H1 (cell line): Measurements from ENCODE around the gene IL36B. TPM values are rescaled to one million over a fixed set of nuclear protein-coding genes. Genes with fewer than 3 reads are reported as not detected.

ENCODE experiments used
- CTCF ChIA-PET: fragments of 300-600 bp; sonication (Branson Sonifier 250); formaldehyde crosslinking; loops from one replicate; lab custom pipeline; 2021; ENCODE audit not compliant: partially characterized antibody; lab: Charles Lee
- POLR2A ChIA-PET: fragments of 300-600 bp; sonication (Branson Sonifier 250); formaldehyde crosslinking; loops from one replicate; lab custom pipeline; 2021; ENCODE audit warnings: inconsistent platforms; ENCODE audit not compliant: partially characterized antibody; lab: Charles Lee
- DNase-seq, 2 experiments: peaks; one replicate each; pipeline versions ENCODE4 v3.0.0 to v3.0.0-alpha.2; 2010 to 2022; ENCODE audit warnings: low spot score in 2 of 2, low read depth in 1 of 2, mixed read lengths in 1 of 2
- FAIRE-seq: peaks from 2 replicates; lab custom pipeline; 2011; peaks lifted over from hg19 to GRCh38; lab: Jason Lieb, UNC
- H2AFZ ChIP-seq: 2 replicates; pipeline ENCODE4 v1.8.1; 2012; ENCODE audit warnings: low read length, inconsistent platforms
- H2AK5ac ChIP-seq: 2 replicates; pipeline ENCODE4 v1.6.1; 2013; ENCODE audit warnings: low read depth, low read length
- H2BK120ac ChIP-seq: replicated peaks from 2 replicates; pipeline ENCODE3; 2013; ENCODE audit warnings: low read depth, low read length, inconsistent platforms
- H2BK12ac ChIP-seq: 2 replicates; pipeline ENCODE4 v1.6.1; 2013; ENCODE audit warnings: low read depth, low read length
- H2BK15ac ChIP-seq: 2 replicates; pipeline ENCODE4 v1.6.1; 2013; ENCODE audit warnings: low read length
- H2BK20ac ChIP-seq: 2 replicates; pipeline ENCODE4 v1.6.1; 2013; ENCODE audit warnings: low read length
- H2BK5ac ChIP-seq: 2 replicates; pipeline ENCODE4 v1.6.1; 2013; ENCODE audit warnings: low read depth, low read length
- H3K14ac ChIP-seq: 2 replicates; pipeline ENCODE4 v1.6.1; 2013; ENCODE audit warnings: inconsistent platforms; ENCODE audit not compliant: insufficient read length
- H3K18ac ChIP-seq: 2 replicates; pipeline ENCODE4 v1.6.1; 2013; ENCODE audit warnings: low read length; ENCODE audit errors: extremely low read depth
- H3K23ac ChIP-seq: 2 replicates; pipeline ENCODE4 v1.6.1; 2013; ENCODE audit warnings: inconsistent platforms; ENCODE audit not compliant: insufficient read length
- H3K23me2 ChIP-seq: 2 replicates; pipeline ENCODE4 v1.6.1; 2013; ENCODE audit warnings: low read depth, low read length
- H3K27ac ChIP-seq: 2 replicates; pipeline ENCODE4 v1.6.1; 2011; ENCODE audit warnings: low read depth, low read length, inconsistent platforms
- H3K27me3 ChIP-seq, 4 experiments: replicated peaks in 1 of 4; 1 replicate in 1 of 4; 2 replicates in 3 of 4; pipeline versions ENCODE4 v1.6.1 to v1.8.1; 2011 to 2013; ENCODE audit warnings: low read length in 3 of 4, mild to moderate bottlenecking in 3 of 4, inconsistent platforms in 2 of 4, mixed read lengths in 2 of 4, moderate library complexity in 1 of 4; ENCODE audit not compliant: control insufficient read depth in 3 of 4, insufficient read depth in 3 of 4; ENCODE audit errors: extremely low read depth in 1 of 4
- H3K36me3 ChIP-seq, 4 experiments: 2 replicates each; pipeline versions ENCODE4 v1.6.1 to v1.8.1; 2011 to 2013; ENCODE audit warnings: mild to moderate bottlenecking in 4 of 4, low read length in 3 of 4, moderate library complexity in 2 of 4, control low read depth in 1 of 4, inconsistent platforms in 1 of 4; ENCODE audit not compliant: insufficient read depth in 4 of 4, control insufficient read depth in 2 of 4
- H3K4ac ChIP-seq: replicated peaks from 2 replicates; pipeline ENCODE3; 2013; ENCODE audit warnings: low read length, low read depth, mixed read lengths, inconsistent platforms; ENCODE audit not compliant: insufficient read length
- H3K4me1 ChIP-seq, 4 experiments: replicated peaks in 1 of 4; 1 replicate in 1 of 4; 2 replicates in 3 of 4; pipeline versions ENCODE4 v1.6.1 to v1.8.1; 2011 to 2013; ENCODE audit warnings: low read length in 3 of 4, inconsistent platforms in 2 of 4, mixed read lengths in 1 of 4; ENCODE audit not compliant: insufficient read depth in 4 of 4, control insufficient read depth in 3 of 4
- H3K4me2 ChIP-seq, 2 experiments: 2 replicates each; pipeline versions ENCODE4 v1.6.1 to v1.8.1; 2011 to 2013; ENCODE audit warnings: low read depth in 2 of 2, low read length in 2 of 2, control low read depth in 1 of 2, inconsistent platforms in 1 of 2, mild to moderate bottlenecking in 1 of 2; ENCODE audit not compliant: insufficient read depth in 1 of 2
- H3K4me3 ChIP-seq, 4 experiments: fragments of 200-600, 300-600 bp in 1 of 4; sonication (generic), shearing (Covaris generic), sonication (Bioruptor Twin) in 1 of 4; 2 replicates each; pipeline versions ENCODE4 v1.5.1 to v1.8.1; 2011 to 2016; ENCODE audit warnings: low read length in 4 of 4, low read depth in 3 of 4, control low read depth in 2 of 4, inconsistent platforms in 2 of 4, mild to moderate bottlenecking in 2 of 4, mixed read lengths in 1 of 4, moderate library complexity in 1 of 4; ENCODE audit not compliant: insufficient read depth in 2 of 4; ENCODE audit errors: extremely low read depth in 1 of 4
- H3K56ac ChIP-seq: replicated peaks from 2 replicates; pipeline ENCODE3; 2013; ENCODE audit warnings: low read depth, mild to moderate bottlenecking, mixed read lengths, low read length, inconsistent platforms; ENCODE audit not compliant: insufficient read length
- H3K79me1 ChIP-seq: 2 replicates; pipeline ENCODE4 v1.6.1; 2013; ENCODE audit warnings: low read depth, low read length, control low read depth
- H3K79me2 ChIP-seq, 2 experiments: 2 replicates each; pipeline versions ENCODE4 v1.6.1 to v1.8.1; 2012 to 2013; ENCODE audit warnings: low read length in 2 of 2, mild to moderate bottlenecking in 2 of 2, inconsistent platforms in 1 of 2; ENCODE audit not compliant: insufficient read depth in 2 of 2, control insufficient read depth in 1 of 2
- H3K9ac ChIP-seq, 4 experiments: replicated peaks in 1 of 4; 1 replicate in 1 of 4; 2 replicates in 3 of 4; pipeline versions ENCODE4 v1.6.1 to v1.8.1; 2011 to 2013; ENCODE audit warnings: low read depth in 3 of 4, low read length in 3 of 4, control low read depth in 2 of 4, mild to moderate bottlenecking in 2 of 4, moderate library complexity in 2 of 4, inconsistent platforms in 1 of 4; ENCODE audit errors: extremely low read depth in 1 of 4
- H3K9me3 ChIP-seq, 2 experiments: 2 replicates each; pipeline versions ENCODE4 v1.6.1 to v1.8.1; 2012 to 2013; ENCODE audit warnings: mild to moderate bottlenecking in 2 of 2, moderate library complexity in 2 of 2, control low read depth in 1 of 2, inconsistent platforms in 1 of 2, low read depth in 1 of 2, low read length in 1 of 2, mixed read lengths in 1 of 2; ENCODE audit not compliant: insufficient read depth in 2 of 2
- H4K20me1 ChIP-seq, 2 experiments: replicated peaks in 1 of 2; 2 replicates each; pipeline versions ENCODE3 to v1.8.1; 2011 to 2013; ENCODE audit warnings: inconsistent platforms in 2 of 2, low read length in 2 of 2, mild to moderate bottlenecking in 1 of 2; ENCODE audit not compliant: insufficient read depth in 2 of 2, control insufficient read depth in 1 of 2
- H4K5ac ChIP-seq: 2 replicates; pipeline ENCODE4 v1.6.1; 2013; ENCODE audit warnings: low read length, low read depth, mixed read lengths, inconsistent platforms; ENCODE audit not compliant: insufficient read length
- H4K8ac ChIP-seq: 2 replicates; pipeline ENCODE4 v1.8.0; 2013; ENCODE audit warnings: mild to moderate bottlenecking, moderate library complexity, low read length, inconsistent platforms; ENCODE audit not compliant: insufficient read depth; ENCODE audit errors: extremely low read depth
- H4K91ac ChIP-seq: replicated peaks from 2 replicates; pipeline ENCODE3; 2013; ENCODE audit warnings: low read length, mixed read lengths, inconsistent platforms; ENCODE audit not compliant: insufficient read length
- NANOG ChIP-seq: IDR thresholded peaks from 2 replicates; pipeline ENCODE4 v1.6.1; 2011; ENCODE audit warnings: low read length, low read depth, mild to moderate bottlenecking, inconsistent platforms; ENCODE audit not compliant: insufficient read depth, poor library complexity, severe bottlenecking
- POU5F1 ChIP-seq: IDR thresholded peaks from 2 replicates; pipeline ENCODE4 v1.6.1; 2011; ENCODE audit warnings: low read depth, mild to moderate bottlenecking, low read length, moderate library complexity
- WGBS, 2 experiments: shearing (Covaris generic) in 1 of 2; methylation state at CpG; one replicate each; pipeline versions ENCODE4 v1.1.6 to v1.1.7; 2013 to 2015; ENCODE audit warnings: low lambda C conversion rate in 2 of 2, mixed read lengths in 2 of 2, inconsistent platforms in 1 of 2, low coverage in 1 of 2, missing lambda C conversion rate in 1 of 2; ENCODE audit not compliant: insufficient replicate concordance in 2 of 2, insufficient coverage in 1 of 2, insufficient read length in 1 of 2; ENCODE audit errors: extremely low coverage in 1 of 2, missing lambda C conversion rate in 1 of 2; 5-methylcytosine and 5-hydroxymethylcytosine counted together
- polyA plus RNA-seq, 7 experiments: library from polyadenylated mRNA; depleted of rRNA in 3 of 7; stranded (reverse) in 5 of 7; unstranded in 2 of 7; fragments of >200 nt in 5 of 7; fragments of 200-250 nt in 2 of 7; gene quantifications; 1 replicate in 5 of 7; 2 replicates in 1 of 7; 4 replicates in 1 of 7; pipeline versions ENCODE4 v1.2.1 to v1.2.3, GENCODE V29; 2011 to 2013; ENCODE audit warnings: missing spikeins in 2 of 7, mixed read lengths in 2 of 7
- total RNA-seq: library from RNA; stranded (reverse); fragmentation: NEBNext Ultra II Directional; extraction: Animal tissue kit (Norgen Biotek cat#: 25700); gene quantifications from 2 replicates; pipeline ENCODE4 v1.2.1, GENCODE V29; 2021

IL36B gene
- total and polyA plus RNA-seq, 2 of the 8 experiments (the other 6 are each of a cell fraction or from before 2014, with no cell fraction given), result not detected

- DNase-seq, result no peak
- Histone ChIP-seq H2AFZ (no peak overlapping the region), H2BK5ac (no peak overlapping the region), H3K56ac (no peak overlapping the region), H3K4me1 (no peaks in the 10 kb centered on the region), H2AK5ac (no peak overlapping the region), H3K18ac (no peak overlapping the region), H2BK12ac (no peak overlapping the region), H2BK120ac (no peak overlapping the region), H3K9ac (no peak overlapping the region), H2BK15ac (no peak overlapping the region), H3K4me3 (no peak overlapping the region), H3K23ac (no peak overlapping the region), H3K79me2 (no peaks in the 10 kb centered on the region), H3K27ac (no peak overlapping the region), H4K91ac (no peak overlapping the region), H3K36me3 (no peaks in the 10 kb centered on the region), H4K5ac (no peak overlapping the region), H3K9me3 (no peaks in the 10 kb centered on the region), H2BK20ac (no peak overlapping the region), H3K27me3 (no peaks in the 10 kb centered on the region; a peak in 1 of 7 replicates), H3K4ac (no peak overlapping the region), H4K20me1 (no peaks in the 10 kb centered on the region), H3K4me2 (no peak overlapping the region), H4K8ac (0 out of 2 replicates have a peak overlapping the region, but pooled peaks have one; percentile 20), H3K14ac (no peak overlapping the region), H3K79me1 (no peaks in the 10 kb centered on the region), H3K23me2 (no peaks in the 10 kb centered on the region)
- 91% methylated on average over 9 of the region's 9 CpGs; no CpG with 5 or more reads in 1 of the 2 experiments for WGBS, 2 experiments
- no peak for TF ChIP-seq NANOG
- TF ChIP-seq POU5F1, result no peak
- ChIA-PET POLR2A (no interaction called here), CTCF (interaction anchor here (1.0 to 1.5 kb wide), 2 partner anchors 43 to 354 kb away, joined by 3 read pairs; no protein-coding TSS in a partner anchor)
- no peak for FAIRE-seq
These were observed 15.9 kb downstream of the IL36B start for GRCh38 chr2:113036763-113037162.
